K562 (cell line): ENCODE results near the gene AQP2. TPM values are rescaled to one million over a fixed set of nuclear protein-coding genes. Genes with fewer than 3 reads are reported as not detected.

Experiments used
- DNMT1 ChIP-seq: fragments of 450-650 bp; IDR thresholded peaks from 2 replicates; pipeline ENCODE4 v1.6.1; 2016; ENCODE audit warnings: antibody characterized with exemption, mild to moderate bottlenecking
- GABPB2 ChIP-seq: fragments of 250-450 bp; sonication (Bioruptor Pico); conservative IDR thresholded peaks from 2 replicates; pipeline ENCODE4 v1.5.1; 2021; ENCODE audit warnings: mild to moderate bottlenecking
- GMEB1 ChIP-seq: fragments of 250-450 bp; sonication (Bioruptor Pico); IDR thresholded peaks from 2 replicates; pipeline ENCODE4 v1.4.0; 2020; ENCODE audit warnings: mild to moderate bottlenecking
- MEF2D ChIP-seq: conservative IDR thresholded peaks from 2 replicates; pipeline ENCODE4 v1.6.1; 2016; ENCODE audit warnings: low read depth, missing genetic modification characterization, missing compliant biosample characterization
- NR3C1 ChIP-seq: sonication (generic); formaldehyde crosslinking; IDR thresholded peaks from 2 replicates; pipeline ENCODE4 v1.8.1; 2022; ENCODE audit warnings: missing genetic modification reagents
- RFX5 ChIP-seq: IDR thresholded peaks from 2 replicates; pipeline ENCODE4 v1.6.1; 2011; ENCODE audit warnings: low read depth, mild to moderate bottlenecking, improper control_type of control experiment, low read length
- SPI1 ChIP-seq: IDR thresholded peaks from 2 replicates; pipeline ENCODE4 v1.6.1; 2011; ENCODE audit warnings: low read depth, low read length, control low read depth, borderline replicate concordance
- TOE1 ChIP-seq, 2 experiments: fragments of 450-650 bp in 1 of 2; sonication (generic) in 1 of 2; formaldehyde crosslinking in 1 of 2; IDR thresholded peaks; 2 replicates each; pipeline versions ENCODE4 v1.7.1 to v1.8.0; 2016 to 2022; ENCODE audit warnings: borderline replicate concordance in 2 of 2, mild to moderate bottlenecking in 2 of 2, antibody characterized with exemption in 1 of 2, inconsistent platforms in 1 of 2, low read depth in 1 of 2, missing genetic modification reagents in 1 of 2, moderate library complexity in 1 of 2
- YBX1 ChIP-seq: fragments of 450-650 bp; IDR thresholded peaks from 2 replicates; pipeline ENCODE4 v1.7.1; 2016; ENCODE audit warnings: mild to moderate bottlenecking
- ZC3H4 ChIP-seq: sonication (generic); formaldehyde crosslinking; IDR thresholded peaks from 2 replicates; pipeline ENCODE4 v1.9.0; 2021; ENCODE audit warnings: missing genetic modification reagents, borderline replicate concordance
- ZC3H8 ChIP-seq: fragments of 450-650 bp; IDR thresholded peaks from 2 replicates; pipeline ENCODE4 v1.6.1; 2017
- ZHX1 ChIP-seq: fragments of 150-350 bp; conservative IDR thresholded peaks from 2 replicates; pipeline ENCODE4 v1.6.1; 2014; ENCODE audit warnings: low read length
- ZNF79 ChIP-seq: fragments of 250-450 bp; sonication (Bioruptor Pico); IDR thresholded peaks from 2 replicates; pipeline ENCODE4 v1.4.0; 2020; ENCODE audit warnings: low read depth, mild to moderate bottlenecking, moderate library complexity
- polyA plus RNA-seq, 8 experiments: library from polyadenylated mRNA; depleted of rRNA in 4 of 8; stranded (reverse) in 5 of 8; unstranded in 3 of 8; fragments of >200 nt; fragmentation: Nextera tagmentation in 2 of 8; fragmentation: Illumina TruSeq in 1 of 8; extraction: Ambion mirVana in 2 of 8; extraction: Trizol in 1 of 8; gene quantifications; 2 replicates each; pipeline versions ENCODE4 v1.2.1 to v1.2.3, GENCODE V29; 2011 to 2014; ENCODE audit warnings: inconsistent platforms in 1 of 8, missing spikeins in 1 of 8
- total RNA-seq, 7 experiments: library from RNA; depleted of rRNA in 6 of 7; stranded (reverse); fragments of >200 nt in 6 of 7; fragmentation: Illumina TruSeq in 2 of 7; extraction: Trizol in 2 of 7; gene quantifications; 2 replicates each; pipeline versions ENCODE4 v1.2.1 to v1.2.3, GENCODE V29; 2011 to 2021; ENCODE audit warnings: low replicate concordance in 1 of 7
- TF ChIP-seq, protein P1 (sequence below), 2 experiments: fragments of 250-450 bp in 1 of 2; fragments of 450-650 bp in 1 of 2; sonication (Bioruptor Pico) in 1 of 2; IDR thresholded peaks; 2 replicates each; pipeline versions ENCODE4 v1.6.1 to v1.8.0; 2016 to 2021; ENCODE audit warnings: mild to moderate bottlenecking in 2 of 2, moderate library complexity in 2 of 2, missing compliant biosample characterization in 1 of 2, missing genetic modification characterization in 1 of 2
- TF ChIP-seq, protein P2 (sequence below): fragments of 450-650 bp; IDR thresholded peaks from 2 replicates; pipeline ENCODE4 v1.6.1; 2018; ENCODE audit not compliant: partially characterized antibody
- TF ChIP-seq, protein P3 (sequence below): sonication (generic); formaldehyde crosslinking; IDR thresholded peaks from 2 replicates; pipeline ENCODE4 v1.8.0; 2022; ENCODE audit warnings: mild to moderate bottlenecking, low read depth, missing genetic modification reagents

Gene AQP2
- total and polyA plus RNA-seq, 9 of the 15 experiments (the other 6 are each of a cell fraction or from before 2014, with no cell fraction given), result not detected

GRCh38 chr12:49983892-49984291 lies 33.4 kb downstream of the AQP2 start (continued):
- TF ChIP-seq ZHX1 (no peak), SPI1 (no peak), GMEB1 (CRISPR knock-in tag) (no peak), TOE1 (IDR thresholded peaks at IDR 0.05; ENCODE audit: borderline replicate concordance) (no peak), TOE1 (CRISPR knock-in tag; IDR thresholded peaks at IDR 0.05; ENCODE audit: borderline replicate concordance, low read depth) (no peak), ZC3H8 (no peak), ZC3H4 (CRISPR knock-in tag) (no peak), NR3C1 (CRISPR knock-in tag) (no peak), ZNF79 (CRISPR knock-in tag) (no peak), RFX5 (no peak), YBX1 (no peak), DNMT1 (no peak), GABPB2 (CRISPR knock-in tag) (no peak), MEF2D (no peak)
- TF ChIP-seq, protein P1, sequence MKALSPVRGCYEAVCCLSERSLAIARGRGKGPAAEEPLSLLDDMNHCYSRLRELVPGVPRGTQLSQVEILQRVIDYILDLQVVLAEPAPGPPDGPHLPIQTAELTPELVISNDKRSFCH (CRISPR knock-in tag; IDR thresholded peaks at IDR 0.05), result no peak
- TF ChIP-seq, protein P1 (tag; IDR thresholded peaks at IDR 0.05), result no peak
- TF ChIP-seq, protein P2, sequence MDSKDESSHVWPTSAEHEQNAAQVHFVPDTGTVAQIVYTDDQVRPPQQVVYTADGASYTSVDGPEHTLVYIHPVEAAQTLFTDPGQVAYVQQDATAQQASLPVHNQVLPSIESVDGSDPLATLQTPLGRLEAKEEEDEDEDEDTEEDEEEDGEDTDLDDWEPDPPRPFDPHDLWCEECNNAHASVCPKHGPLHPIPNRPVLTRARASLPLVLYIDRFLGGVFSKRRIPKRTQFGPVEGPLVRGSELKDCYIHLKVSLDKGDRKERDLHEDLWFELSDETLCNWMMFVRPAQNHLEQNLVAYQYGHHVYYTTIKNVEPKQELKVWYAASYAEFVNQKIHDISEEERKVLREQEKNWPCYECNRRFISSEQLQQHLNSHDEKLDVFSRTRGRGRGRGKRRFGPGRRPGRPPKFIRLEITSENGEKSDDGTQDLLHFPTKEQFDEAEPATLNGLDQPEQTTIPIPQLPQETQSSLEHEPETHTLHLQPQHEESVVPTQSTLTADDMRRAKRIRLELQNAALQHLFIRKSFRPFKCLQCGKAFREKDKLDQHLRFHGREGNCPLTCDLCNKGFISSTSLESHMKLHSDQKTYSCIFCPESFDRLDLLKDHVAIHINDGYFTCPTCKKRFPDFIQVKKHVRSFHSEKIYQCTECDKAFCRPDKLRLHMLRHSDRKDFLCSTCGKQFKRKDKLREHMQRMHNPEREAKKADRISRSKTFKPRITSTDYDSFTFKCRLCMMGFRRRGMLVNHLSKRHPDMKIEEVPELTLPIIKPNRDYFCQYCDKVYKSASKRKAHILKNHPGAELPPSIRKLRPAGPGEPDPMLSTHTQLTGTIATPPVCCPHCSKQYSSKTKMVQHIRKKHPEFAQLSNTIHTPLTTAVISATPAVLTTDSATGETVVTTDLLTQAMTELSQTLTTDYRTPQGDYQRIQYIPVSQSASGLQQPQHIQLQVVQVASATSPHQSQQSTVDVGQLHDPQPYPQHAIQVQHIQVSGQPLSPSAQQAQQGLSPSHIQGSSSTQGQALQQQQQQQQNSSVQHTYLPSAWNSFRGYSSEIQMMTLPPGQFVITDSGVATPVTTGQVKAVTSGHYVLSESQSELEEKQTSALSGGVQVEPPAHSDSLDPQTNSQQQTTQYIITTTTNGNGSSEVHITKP, result no peak
- TF ChIP-seq, protein P3, sequence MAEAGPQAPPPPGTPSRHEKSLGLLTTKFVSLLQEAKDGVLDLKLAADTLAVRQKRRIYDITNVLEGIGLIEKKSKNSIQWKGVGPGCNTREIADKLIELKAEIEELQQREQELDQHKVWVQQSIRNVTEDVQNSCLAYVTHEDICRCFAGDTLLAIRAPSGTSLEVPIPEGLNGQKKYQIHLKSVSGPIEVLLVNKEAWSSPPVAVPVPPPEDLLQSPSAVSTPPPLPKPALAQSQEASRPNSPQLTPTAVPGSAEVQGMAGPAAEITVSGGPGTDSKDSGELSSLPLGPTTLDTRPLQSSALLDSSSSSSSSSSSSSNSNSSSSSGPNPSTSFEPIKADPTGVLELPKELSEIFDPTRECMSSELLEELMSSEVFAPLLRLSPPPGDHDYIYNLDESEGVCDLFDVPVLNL (CRISPR knock-in tag), result no peak
